ENCODE results near the gene NEXN. TPM values are rescaled to one million over a fixed set of nuclear protein-coding genes. Genes with fewer than 3 reads are reported as not detected.
"Not testable (repeated sequence)": the region's sequence is repeated elsewhere in the genome, so short reads cannot be mapped to it uniquely, and the experiment has no call there.

Gene NEXN
- total RNA-seq, 1 donor from 2014 or later: 37.5 TPM

GRCh38 chr1:77906624-77907023 is 18.2 kb downstream of the NEXN start:
- Histone ChIP-seq H3K9me3 (ENCODE audit: insufficient read depth, low read depth, low read length) (no peaks in the 10 kb centered on the region), H3K27ac (ENCODE audit: low read depth, low read length) (no peak overlapping the region), H3K9ac (ENCODE audit: low read length) (no peak overlapping the region), H2AFZ (ENCODE audit: low read depth, low read length) (no peak overlapping the region), H3K79me2 (ENCODE audit: insufficient read depth, low read length) (peaks cover 93% of the 10 kb centered on the region), H3K36me3 (ENCODE audit: insufficient read depth, low read length) (peaks cover 7% of the 10 kb centered on the region), H3K4me3 (ENCODE audit: insufficient read depth, low read depth, low read length) (no peak overlapping the region), H3K4me2 (ENCODE audit: low read length) (no peak overlapping the region), H3K27me3 (ENCODE audit: insufficient read depth, low read length) (no peaks in the 10 kb centered on the region), H4K20me1 (ENCODE audit: insufficient read depth, low read length) (peaks cover 63% of the 10 kb centered on the region), H3K4me1 (ENCODE audit: insufficient read depth, low read length) (no peaks in the 10 kb centered on the region)
- H3K4me3 Mint-ChIP-seq (ENCODE audit: unreplicated experiment): no peak overlapping the region
- H3K36me3 Mint-ChIP-seq (ENCODE audit: low read depth, unreplicated experiment): peaks cover 12% of the 10 kb centered on the region
- no peak for FAIRE-seq
- H3K4me1 Mint-ChIP-seq (ENCODE audit: low read depth, unreplicated experiment): peaks cover 6% of the 10 kb centered on the region
- no peak for TF ChIP-seq EZH2 (IDR thresholded peaks at IDR 0.05; ENCODE audit: insufficient read depth, low read length)
- H3K27me3 Mint-ChIP-seq (ENCODE audit: low read depth, unreplicated experiment): no peaks in the 10 kb centered on the region
- H3K9me3 Mint-ChIP-seq (ENCODE audit: unreplicated experiment): no peaks in the 10 kb centered on the region
- no peak overlapping the region for H3K27ac Mint-ChIP-seq (ENCODE audit: unreplicated experiment)
- DNase-seq (ENCODE audit: low read depth): no peak

DNA sequence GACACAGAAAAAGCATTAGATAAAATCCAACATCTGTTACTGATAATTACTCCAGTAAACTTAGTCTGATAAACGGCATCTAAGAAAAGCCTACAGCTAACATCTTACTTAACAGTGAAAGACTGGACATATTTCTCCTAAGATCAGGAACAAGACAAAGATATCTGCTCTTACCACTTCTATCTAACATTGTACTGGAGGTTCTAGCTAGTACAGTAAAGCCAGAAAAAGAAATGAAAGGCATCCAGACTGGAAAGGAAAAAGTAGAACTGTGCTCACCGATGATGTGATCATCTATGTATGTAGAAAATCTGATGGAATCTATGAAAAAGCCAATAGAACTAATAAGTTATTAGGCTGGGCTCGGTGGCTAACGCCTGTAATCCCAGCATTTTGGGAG is 21.7 kb downstream of the NEXN start:
- Mint-ChIP-seq H3K9me3 (ENCODE audit: unreplicated experiment) (no peaks in the 10 kb centered on the region), H3K4me1 (ENCODE audit: low read depth, unreplicated experiment) (peaks cover 6% of the 10 kb centered on the region), H3K27me3 (ENCODE audit: low read depth, unreplicated experiment) (no peaks in the 10 kb centered on the region), H3K4me3 (ENCODE audit: unreplicated experiment) (no peak overlapping the region), H3K36me3 (ENCODE audit: low read depth, unreplicated experiment) (peaks cover 9% of the 10 kb centered on the region), H3K27ac (ENCODE audit: unreplicated experiment) (peak overlapping the region; percentile 73)
- peaks cover 86% of the 10 kb centered on the region for H3K79me2 ChIP-seq (ENCODE audit: insufficient read depth, low read length)
- H3K4me3 ChIP-seq (ENCODE audit: insufficient read depth, low read depth, low read length): no peak overlapping the region
- peaks cover 12% of the 10 kb centered on the region for H3K36me3 ChIP-seq (ENCODE audit: insufficient read depth, low read length)
- no peaks in the 10 kb centered on the region for H3K4me1 ChIP-seq (ENCODE audit: insufficient read depth, low read length)
- no peak overlapping the region for H3K9ac ChIP-seq (ENCODE audit: low read length)
- no peak overlapping the region for H3K27ac ChIP-seq (ENCODE audit: low read depth, low read length)
- no peak overlapping the region for H2AFZ ChIP-seq (ENCODE audit: low read depth, low read length)
- DNase-seq (ENCODE audit: low read depth) (no peak), FAIRE-seq (no peak)
- H3K27me3 ChIP-seq (ENCODE audit: insufficient read depth, low read length): no peaks in the 10 kb centered on the region
- H3K4me2 ChIP-seq (ENCODE audit: low read length): no peak overlapping the region
- H3K9me3 ChIP-seq (ENCODE audit: insufficient read depth, low read depth, low read length): no peaks in the 10 kb centered on the region
- peaks cover 44% of the 10 kb centered on the region for H4K20me1 ChIP-seq (ENCODE audit: insufficient read depth, low read length)
- TF ChIP-seq, protein P1, sequence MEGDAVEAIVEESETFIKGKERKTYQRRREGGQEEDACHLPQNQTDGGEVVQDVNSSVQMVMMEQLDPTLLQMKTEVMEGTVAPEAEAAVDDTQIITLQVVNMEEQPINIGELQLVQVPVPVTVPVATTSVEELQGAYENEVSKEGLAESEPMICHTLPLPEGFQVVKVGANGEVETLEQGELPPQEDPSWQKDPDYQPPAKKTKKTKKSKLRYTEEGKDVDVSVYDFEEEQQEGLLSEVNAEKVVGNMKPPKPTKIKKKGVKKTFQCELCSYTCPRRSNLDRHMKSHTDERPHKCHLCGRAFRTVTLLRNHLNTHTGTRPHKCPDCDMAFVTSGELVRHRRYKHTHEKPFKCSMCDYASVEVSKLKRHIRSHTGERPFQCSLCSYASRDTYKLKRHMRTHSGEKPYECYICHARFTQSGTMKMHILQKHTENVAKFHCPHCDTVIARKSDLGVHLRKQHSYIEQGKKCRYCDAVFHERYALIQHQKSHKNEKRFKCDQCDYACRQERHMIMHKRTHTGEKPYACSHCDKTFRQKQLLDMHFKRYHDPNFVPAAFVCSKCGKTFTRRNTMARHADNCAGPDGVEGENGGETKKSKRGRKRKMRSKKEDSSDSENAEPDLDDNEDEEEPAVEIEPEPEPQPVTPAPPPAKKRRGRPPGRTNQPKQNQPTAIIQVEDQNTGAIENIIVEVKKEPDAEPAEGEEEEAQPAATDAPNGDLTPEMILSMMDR (IDR thresholded peaks at IDR 0.05; ENCODE audit: insufficient read depth, low read depth, low read length): no peak
- no peak for TF ChIP-seq EZH2 (IDR thresholded peaks at IDR 0.05; ENCODE audit: insufficient read depth, low read length)

- not testable (repeated sequence) for H3K4me2 ChIP-seq (ENCODE audit: low read length); H3K4me3 Mint-ChIP-seq (ENCODE audit: unreplicated experiment); H3K9me3 ChIP-seq (ENCODE audit: insufficient read depth, low read depth, low read length); H3K27ac ChIP-seq (ENCODE audit: low read depth, low read length); H3K27me3 ChIP-seq (ENCODE audit: insufficient read depth, low read length); H3K27ac Mint-ChIP-seq (ENCODE audit: unreplicated experiment); FAIRE-seq; H4K20me1 ChIP-seq (ENCODE audit: insufficient read depth, low read length); DNase-seq (ENCODE audit: low read depth); H2AFZ ChIP-seq (ENCODE audit: low read depth, low read length); H3K9ac ChIP-seq (ENCODE audit: low read length); H3K4me1 ChIP-seq (ENCODE audit: insufficient read depth, low read length); H3K9me3 Mint-ChIP-seq (ENCODE audit: unreplicated experiment); H3K4me3 ChIP-seq (ENCODE audit: insufficient read depth, low read depth, low read length); H3K4me1 Mint-ChIP-seq (ENCODE audit: low read depth, unreplicated experiment); H3K27me3 Mint-ChIP-seq (ENCODE audit: low read depth, unreplicated experiment)
- peaks cover 16% of the 10 kb centered on the region for H3K36me3 Mint-ChIP-seq (ENCODE audit: low read depth, unreplicated experiment)
- H3K36me3 ChIP-seq (ENCODE audit: insufficient read depth, low read length): peaks cover 40% of the 10 kb centered on the region
- peaks cover 27% of the 10 kb centered on the region for H3K79me2 ChIP-seq (ENCODE audit: insufficient read depth, low read length)
Observed at GRCh38 chr1:77918918-77919317, 30.5 kb downstream of the NEXN start.
